GM12875 (cell line): Measurements from ENCODE around the gene MOV10L1.
"Not testable (repeated sequence)": the region's sequence is repeated elsewhere in the genome, so short reads cannot be mapped to it uniquely, and the experiment has no call there.

Experiments used
- H3K4me3 ChIP-seq: one replicate; pipeline ENCODE4 v1.5.1; 2011; ENCODE audit warnings: low read depth, low read length, control low read depth
- TF ChIP-seq, protein P1 (sequence below): IDR thresholded peaks from 2 replicates; pipeline ENCODE4 v1.5.1; 2011; ENCODE audit warnings: low read depth, mild to moderate bottlenecking, control low read depth, inconsistent platforms, low read length, moderate library complexity, borderline replicate concordance; ENCODE audit not compliant: insufficient read depth

The MOV10L1 gene

DNA sequence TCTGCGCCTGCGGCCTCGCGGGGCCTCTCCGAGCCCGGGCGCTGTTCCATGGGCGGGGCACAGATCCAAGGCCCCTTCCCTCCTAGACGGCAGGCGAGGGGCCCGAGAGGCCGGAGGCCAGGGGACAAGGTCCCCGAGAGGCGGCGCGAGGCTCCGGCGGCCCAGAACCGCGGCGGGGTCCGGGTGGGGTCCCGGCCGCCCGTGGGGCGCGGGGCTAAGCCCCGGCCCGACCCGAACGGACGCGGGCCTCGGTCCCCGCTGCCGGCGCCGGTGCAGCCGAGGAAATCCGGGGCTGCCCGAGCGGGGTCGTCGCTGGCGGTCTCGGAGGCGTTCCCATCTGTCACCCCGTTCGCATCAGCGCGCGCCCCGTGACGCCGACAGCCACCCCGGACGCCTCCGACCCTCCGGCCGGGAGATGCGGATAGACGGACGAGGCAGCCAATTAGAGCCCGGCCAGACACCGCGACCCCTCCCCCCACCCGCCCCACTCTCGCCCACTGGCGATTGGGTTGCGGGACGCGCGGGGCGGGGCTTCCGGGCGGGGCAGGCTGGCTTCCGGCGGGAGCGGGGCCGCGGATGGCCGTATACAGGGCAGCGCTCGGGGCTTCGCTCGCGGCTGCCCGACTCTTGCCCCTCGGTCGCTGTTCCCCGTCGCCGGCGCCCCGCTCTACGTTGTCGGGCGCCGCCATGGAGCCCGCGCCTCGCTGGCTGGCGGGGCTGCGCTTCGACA, 110.8 kb downstream of the MOV10L1 start, which contains the start of gene SELENOO:
Gene SELENOO (plus strand): TSS at position 551 of the 730 bp plus-strand sequence. CDS start 26 bp downstream, at position 577.
- TF ChIP-seq, protein P1, sequence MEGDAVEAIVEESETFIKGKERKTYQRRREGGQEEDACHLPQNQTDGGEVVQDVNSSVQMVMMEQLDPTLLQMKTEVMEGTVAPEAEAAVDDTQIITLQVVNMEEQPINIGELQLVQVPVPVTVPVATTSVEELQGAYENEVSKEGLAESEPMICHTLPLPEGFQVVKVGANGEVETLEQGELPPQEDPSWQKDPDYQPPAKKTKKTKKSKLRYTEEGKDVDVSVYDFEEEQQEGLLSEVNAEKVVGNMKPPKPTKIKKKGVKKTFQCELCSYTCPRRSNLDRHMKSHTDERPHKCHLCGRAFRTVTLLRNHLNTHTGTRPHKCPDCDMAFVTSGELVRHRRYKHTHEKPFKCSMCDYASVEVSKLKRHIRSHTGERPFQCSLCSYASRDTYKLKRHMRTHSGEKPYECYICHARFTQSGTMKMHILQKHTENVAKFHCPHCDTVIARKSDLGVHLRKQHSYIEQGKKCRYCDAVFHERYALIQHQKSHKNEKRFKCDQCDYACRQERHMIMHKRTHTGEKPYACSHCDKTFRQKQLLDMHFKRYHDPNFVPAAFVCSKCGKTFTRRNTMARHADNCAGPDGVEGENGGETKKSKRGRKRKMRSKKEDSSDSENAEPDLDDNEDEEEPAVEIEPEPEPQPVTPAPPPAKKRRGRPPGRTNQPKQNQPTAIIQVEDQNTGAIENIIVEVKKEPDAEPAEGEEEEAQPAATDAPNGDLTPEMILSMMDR: no peak
- peak within 1 kb of the TSS; percentile 75 for H3K4me3 ChIP-seq

DNA sequence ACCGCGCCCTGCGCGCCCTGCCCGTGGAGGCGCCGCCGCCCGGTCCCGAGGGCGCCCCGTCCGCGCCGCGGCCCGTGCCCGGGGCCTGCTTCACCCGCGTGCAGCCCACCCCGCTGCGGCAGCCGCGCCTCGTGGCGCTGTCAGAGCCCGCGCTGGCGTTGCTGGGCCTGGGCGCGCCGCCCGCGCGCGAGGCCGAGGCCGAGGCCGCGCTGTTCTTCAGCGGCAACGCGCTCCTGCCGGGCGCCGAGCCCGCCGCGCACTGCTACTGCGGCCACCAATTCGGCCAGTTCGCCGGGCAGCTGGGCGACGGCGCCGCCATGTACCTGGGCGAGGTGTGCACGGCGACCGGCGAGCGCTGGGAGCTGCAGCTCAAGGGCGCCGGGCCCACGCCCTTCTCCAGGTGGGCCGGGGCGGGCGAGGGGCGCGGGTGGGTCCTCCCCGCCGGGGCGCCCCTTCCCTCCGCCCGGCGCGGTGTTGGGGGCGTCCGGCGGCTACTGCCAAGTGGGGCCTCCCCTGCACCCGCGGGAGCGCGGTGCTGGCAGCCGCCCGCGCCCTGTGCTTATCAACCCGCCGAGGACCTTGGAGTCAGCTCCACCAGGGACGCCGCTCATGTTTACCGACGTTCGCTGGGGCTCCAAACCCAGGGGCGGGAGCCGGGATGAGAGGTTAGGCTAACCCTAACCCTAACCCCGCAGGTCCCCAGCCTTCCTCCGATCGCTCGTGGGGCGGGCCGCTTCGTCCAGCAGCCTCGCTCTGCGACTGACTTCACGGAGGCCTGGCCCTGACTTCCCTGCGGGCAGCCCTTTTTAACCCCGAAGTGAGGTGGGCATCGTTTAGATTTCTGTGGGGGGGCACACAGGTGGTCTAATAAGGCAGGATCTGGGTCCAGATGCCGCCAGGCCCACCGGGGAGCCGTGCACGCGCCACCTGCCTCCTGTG, 111.7 kb downstream of the MOV10L1 start:
- TF ChIP-seq, protein P1: no peak
- H3K4me3 ChIP-seq: peak overlapping the region; percentile 75

DNA sequence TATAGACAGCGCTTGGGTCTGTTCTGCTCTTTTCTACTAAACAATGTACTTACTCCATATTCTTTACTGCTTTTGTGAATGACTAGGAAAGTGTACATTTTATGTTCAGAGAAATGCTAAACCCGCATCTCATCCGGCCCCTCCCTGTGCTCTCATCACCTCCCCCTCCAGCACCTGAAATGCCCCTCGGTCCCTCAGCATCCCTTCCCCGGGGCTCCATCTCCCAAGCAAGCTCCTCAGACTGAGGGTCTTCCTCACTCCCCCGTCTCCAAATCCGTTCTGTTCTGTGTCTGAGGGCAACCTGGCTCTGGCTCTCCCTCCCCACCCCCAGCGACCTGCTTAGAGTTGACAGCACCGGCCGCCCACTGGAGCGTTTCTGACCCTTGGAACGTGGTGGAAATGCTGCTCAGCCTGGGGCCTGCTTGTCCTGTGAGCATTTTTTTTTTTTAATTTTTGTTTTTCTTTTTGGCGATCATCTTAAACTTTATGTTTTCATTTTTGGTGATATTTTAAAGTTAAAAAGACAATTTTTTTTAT, 112.4 kb downstream of the MOV10L1 start:
- TF ChIP-seq, protein P1: no peak
- H3K4me3 ChIP-seq: peak overlapping the region; percentile 75

DNA sequence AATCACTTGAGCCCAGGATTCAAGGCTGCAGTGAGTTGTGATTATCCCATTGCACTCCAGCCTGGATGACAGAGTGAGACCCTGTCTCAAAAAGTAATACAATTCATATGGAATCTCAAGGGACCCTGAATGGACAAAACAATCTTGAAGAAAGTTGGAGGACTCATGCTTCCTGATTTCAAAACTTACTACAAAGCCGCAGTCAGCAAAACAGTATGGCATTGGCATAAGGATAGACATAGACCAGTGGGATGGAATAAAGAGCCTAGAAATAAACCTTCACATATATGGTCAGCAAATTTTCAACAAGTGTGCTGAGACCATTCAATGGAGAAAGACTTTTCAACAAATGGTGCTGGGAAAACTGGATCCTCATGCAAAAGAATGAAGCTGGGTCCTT, 113.5 kb downstream of the MOV10L1 start:
- no peak overlapping the region for H3K4me3 ChIP-seq
- TF ChIP-seq, protein P1: no peak

DNA sequence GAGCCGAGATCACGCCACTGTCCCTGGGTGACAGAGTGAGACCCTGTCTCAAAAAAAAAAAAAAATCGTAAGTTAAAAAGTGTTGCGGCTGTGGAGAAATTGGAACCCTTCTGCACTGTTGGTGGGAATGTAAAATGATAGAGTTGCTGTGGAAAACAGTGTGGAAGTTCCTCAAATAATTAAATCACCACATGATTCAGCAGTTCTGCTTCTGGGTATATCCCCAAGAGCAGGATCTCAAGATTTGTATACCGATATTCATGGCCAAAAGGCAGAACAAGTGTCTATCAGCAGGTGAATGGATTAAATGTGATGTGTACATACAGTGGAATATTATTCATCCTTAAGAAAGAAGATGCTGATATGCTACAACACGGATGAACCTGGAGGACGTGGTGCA, 114.8 kb downstream of the MOV10L1 start:
- TF ChIP-seq, protein P1: no peak
- H3K4me3 ChIP-seq: no peak overlapping the region

DNA sequence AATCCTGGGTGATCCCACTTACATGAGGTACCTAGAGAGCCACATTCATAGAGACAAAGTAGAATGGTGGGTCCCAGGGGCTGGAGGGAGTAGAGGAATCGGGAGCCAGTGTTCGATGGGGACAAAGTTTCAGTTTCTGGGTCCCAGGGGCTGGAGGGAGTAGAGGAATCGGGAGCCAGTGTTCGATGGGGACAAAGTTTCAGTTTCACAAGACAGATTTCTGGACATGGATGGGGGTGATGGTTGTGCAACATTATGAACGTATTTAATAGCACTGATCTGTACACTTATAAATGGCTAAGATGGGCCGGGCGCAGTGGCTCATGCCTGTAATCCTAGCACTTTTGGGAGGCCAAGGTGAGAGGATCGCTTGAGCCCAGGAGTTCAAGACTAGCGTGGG, 115.2 kb downstream of the MOV10L1 start:
- not testable (repeated sequence) for H3K4me3 ChIP-seq

DNA sequence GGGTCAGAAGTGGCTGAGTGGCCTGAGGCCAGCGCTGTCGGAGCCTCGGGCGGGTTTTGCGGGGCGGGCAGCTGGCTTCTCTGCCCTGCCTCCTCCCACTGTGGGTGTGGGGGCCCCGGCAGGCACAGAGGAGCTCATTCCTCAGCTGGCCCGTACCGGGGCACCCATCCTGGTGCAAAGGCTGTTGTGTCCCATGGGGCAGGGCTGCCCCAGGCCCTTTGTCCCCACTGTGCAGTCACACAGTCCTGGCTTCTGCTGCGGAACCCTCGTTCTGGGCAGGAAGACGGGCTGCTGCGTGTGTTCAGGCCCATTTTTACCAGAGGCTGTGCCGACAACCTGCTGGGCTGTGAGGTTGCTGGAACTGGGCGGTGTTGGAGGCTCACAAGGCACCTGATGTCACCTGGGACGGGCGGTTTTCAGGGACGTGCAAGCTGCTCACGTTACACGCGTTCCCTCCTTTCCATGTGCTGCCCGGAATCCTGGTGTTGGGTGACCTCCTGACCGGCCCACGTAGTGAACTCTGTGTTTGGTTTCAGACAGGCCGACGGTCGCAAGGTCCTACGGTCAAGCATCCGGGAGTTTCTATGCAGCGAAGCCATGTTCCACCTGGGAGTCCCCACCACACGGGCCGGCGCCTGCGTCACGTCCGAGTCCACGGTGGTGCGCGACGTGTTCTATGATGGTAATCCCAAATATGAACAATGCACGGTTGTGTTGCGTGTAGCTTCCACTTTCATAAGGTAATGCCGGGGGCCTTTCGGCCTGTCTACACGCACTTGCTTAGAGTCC, 116.2 kb downstream of the MOV10L1 start:
- TF ChIP-seq, protein P1: no peak
- no peak overlapping the region for H3K4me3 ChIP-seq
